DND-41 (cell line): ENCODE results near the gene PLCD1.

ENCODE experiments used
- ATAC-seq: fragments of 200-7000 bp; cut with Tn5 transposase; 3 replicates; pipeline ENCODE4 v1.9.1; 2021; ENCODE audit warnings: low read depth; ENCODE audit not compliant: insufficient read depth
- DNase-seq: peaks from one replicate; pipeline ENCODE4 v3.0.0-alpha.2; 2020
- H2AFZ ChIP-seq: 2 replicates; pipeline ENCODE4 v1.6.0; 2012; ENCODE audit warnings: low read depth, low read length
- H3K27ac ChIP-seq: 2 replicates; pipeline ENCODE4 v1.5.1; 2012; ENCODE audit warnings: low read length, inconsistent platforms
- H3K27me3 ChIP-seq: fragments of 200-600 bp; sonication (generic); 2 replicates; pipeline ENCODE4 v1.6.0; 2012; ENCODE audit warnings: low read length, mild to moderate bottlenecking, inconsistent platforms; ENCODE audit not compliant: insufficient read depth, poor library complexity
- H3K36me3 ChIP-seq: 2 replicates; pipeline ENCODE4 v1.5.1; 2012; ENCODE audit warnings: low read length, inconsistent platforms; ENCODE audit not compliant: insufficient read depth
- H3K4me1 ChIP-seq: 2 replicates; pipeline ENCODE4 v1.5.1; 2012; ENCODE audit warnings: mild to moderate bottlenecking, low read length; ENCODE audit not compliant: insufficient read depth
- H3K4me2 ChIP-seq: 2 replicates; pipeline ENCODE4 v1.6.0; 2012; ENCODE audit warnings: mild to moderate bottlenecking, moderate library complexity, low read length, inconsistent platforms; ENCODE audit not compliant: insufficient read depth
- H3K4me3 ChIP-seq, 2 experiments: fragments of 200-600 bp in 1 of 2; shearing (Covaris generic) in 1 of 2; 2 replicates each; pipeline ENCODE4 v1.5.1; 2012 to 2016; ENCODE audit warnings: inconsistent platforms in 2 of 2, low read length in 2 of 2, mild to moderate bottlenecking in 2 of 2, low read depth in 1 of 2, moderate library complexity in 1 of 2
- H3K79me2 ChIP-seq: 2 replicates; pipeline ENCODE4 v1.6.0; 2012; ENCODE audit warnings: low read length, inconsistent platforms; ENCODE audit not compliant: insufficient read depth
- H3K9ac ChIP-seq: 2 replicates; pipeline ENCODE4 v1.6.0; 2012; ENCODE audit warnings: low read depth, mild to moderate bottlenecking, inconsistent platforms, low read length, moderate library complexity
- H3K9me3 ChIP-seq: 2 replicates; pipeline ENCODE4 v1.5.1; 2012; ENCODE audit warnings: low read length, moderate library complexity, mild to moderate bottlenecking, inconsistent platforms; ENCODE audit not compliant: insufficient read depth, severe bottlenecking
- H4K20me1 ChIP-seq: 2 replicates; pipeline ENCODE4 v1.6.0; 2012; ENCODE audit warnings: low read length; ENCODE audit not compliant: insufficient read depth
- EZH2 ChIP-seq: IDR thresholded peaks from 3 replicates; pipeline ENCODE4 v1.6.1; 2012; ENCODE audit warnings: borderline replicate concordance, low read depth, mild to moderate bottlenecking, moderate library complexity, low read length, inconsistent platforms; ENCODE audit not compliant: severe bottlenecking
- TF ChIP-seq, protein P1 (sequence below): IDR thresholded peaks from 2 replicates; pipeline ENCODE4 v1.5.1; 2012; ENCODE audit warnings: borderline replicate concordance, low read length, moderate library complexity, mild to moderate bottlenecking; ENCODE audit not compliant: poor library complexity, severe bottlenecking; ENCODE audit errors: extremely low read depth

The PLCD1 gene

DNA sequence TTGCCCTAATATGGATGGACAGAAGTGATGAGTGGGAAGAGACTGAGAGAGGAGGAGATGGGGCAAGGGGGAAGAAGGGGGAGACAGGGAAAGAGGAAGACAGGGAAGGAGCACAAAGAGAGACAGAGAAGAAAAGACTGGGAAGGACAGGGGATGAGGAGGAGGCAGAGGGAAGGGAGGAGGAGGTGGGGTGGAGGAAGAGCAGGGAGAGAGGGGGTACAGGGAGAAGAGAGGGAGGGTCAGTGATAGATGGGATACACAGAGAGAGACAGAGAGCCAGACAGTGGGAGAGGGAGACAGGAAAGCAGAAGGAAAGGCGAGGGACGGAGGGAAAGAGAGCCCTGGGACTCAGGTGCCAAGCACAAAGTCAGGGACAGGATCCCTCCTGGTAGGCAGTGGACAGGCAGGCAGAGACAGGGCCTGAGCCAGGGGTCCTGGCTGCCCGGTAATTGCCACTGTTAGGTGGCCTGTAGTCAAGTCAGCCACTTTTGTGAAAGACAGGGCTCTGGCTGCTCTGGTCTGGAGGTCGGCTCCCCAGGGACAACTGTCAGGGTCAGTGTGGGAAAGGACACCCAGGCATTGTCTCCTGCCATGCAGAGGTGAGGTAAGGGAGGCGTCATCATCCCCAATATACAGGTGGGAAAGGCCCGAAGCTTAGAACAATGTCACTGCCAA lies 29.1 kb downstream of the PLCD1 start:
- Histone ChIP-seq H3K4me1 (peaks cover 11% of the 10 kb centered on the region), H3K36me3 (peaks cover 95% of the 10 kb centered on the region), H3K79me2 (peaks cover 5% of the 10 kb centered on the region), H3K9me3 (no peaks in the 10 kb centered on the region), H3K27me3 (no peaks in the 10 kb centered on the region), H3K9ac (no peak overlapping the region), H4K20me1 (peaks cover 22% of the 10 kb centered on the region), H3K4me3 (no peak overlapping the region), H3K27ac (no peak overlapping the region), H2AFZ (no peak overlapping the region), H3K4me2 (no peak overlapping the region)
- no peak for ATAC-seq
- DNase-seq, result no peak
- TF ChIP-seq, protein P1, sequence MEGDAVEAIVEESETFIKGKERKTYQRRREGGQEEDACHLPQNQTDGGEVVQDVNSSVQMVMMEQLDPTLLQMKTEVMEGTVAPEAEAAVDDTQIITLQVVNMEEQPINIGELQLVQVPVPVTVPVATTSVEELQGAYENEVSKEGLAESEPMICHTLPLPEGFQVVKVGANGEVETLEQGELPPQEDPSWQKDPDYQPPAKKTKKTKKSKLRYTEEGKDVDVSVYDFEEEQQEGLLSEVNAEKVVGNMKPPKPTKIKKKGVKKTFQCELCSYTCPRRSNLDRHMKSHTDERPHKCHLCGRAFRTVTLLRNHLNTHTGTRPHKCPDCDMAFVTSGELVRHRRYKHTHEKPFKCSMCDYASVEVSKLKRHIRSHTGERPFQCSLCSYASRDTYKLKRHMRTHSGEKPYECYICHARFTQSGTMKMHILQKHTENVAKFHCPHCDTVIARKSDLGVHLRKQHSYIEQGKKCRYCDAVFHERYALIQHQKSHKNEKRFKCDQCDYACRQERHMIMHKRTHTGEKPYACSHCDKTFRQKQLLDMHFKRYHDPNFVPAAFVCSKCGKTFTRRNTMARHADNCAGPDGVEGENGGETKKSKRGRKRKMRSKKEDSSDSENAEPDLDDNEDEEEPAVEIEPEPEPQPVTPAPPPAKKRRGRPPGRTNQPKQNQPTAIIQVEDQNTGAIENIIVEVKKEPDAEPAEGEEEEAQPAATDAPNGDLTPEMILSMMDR, result no peak
- TF ChIP-seq EZH2, result no peak

DNA sequence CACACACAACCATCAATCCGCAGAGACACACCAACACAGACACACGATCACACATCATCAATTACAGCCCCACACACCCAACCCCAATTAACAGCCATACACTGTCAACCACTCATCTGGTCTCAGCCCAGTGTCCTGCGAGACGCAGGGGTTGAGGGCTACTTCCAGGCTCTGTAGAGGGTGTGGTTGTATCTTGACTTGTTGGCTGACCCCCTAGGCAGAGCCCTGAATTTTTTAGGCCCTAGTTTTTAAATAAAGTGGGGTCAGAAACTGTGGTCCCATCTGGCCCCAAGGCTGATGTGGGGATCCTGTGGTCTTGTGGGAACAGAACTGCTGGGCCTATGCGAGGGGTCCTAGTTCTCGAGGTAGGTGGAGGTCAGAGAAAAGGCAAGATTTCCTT lies 29.6 kb downstream of the PLCD1 start:
- no peak overlapping the region for H3K4me2 ChIP-seq
- peaks cover 19% of the 10 kb centered on the region for H4K20me1 ChIP-seq
- no peak overlapping the region for H3K27ac ChIP-seq
- ATAC-seq (no peak), DNase-seq (no peak)
- TF ChIP-seq EZH2, result no peak
- TF ChIP-seq, protein P1, result no peak
- no peaks in the 10 kb centered on the region for H3K9me3 ChIP-seq
- no peak overlapping the region for H2AFZ ChIP-seq
- H3K4me3 ChIP-seq, result no peak overlapping the region
- H3K4me1 ChIP-seq, result peaks cover 17% of the 10 kb centered on the region
- peaks cover 92% of the 10 kb centered on the region for H3K36me3 ChIP-seq
- H3K27me3 ChIP-seq, result no peaks in the 10 kb centered on the region
- H3K9ac ChIP-seq, result no peak overlapping the region
- H3K79me2 ChIP-seq, result peaks cover 10% of the 10 kb centered on the region

DNA sequence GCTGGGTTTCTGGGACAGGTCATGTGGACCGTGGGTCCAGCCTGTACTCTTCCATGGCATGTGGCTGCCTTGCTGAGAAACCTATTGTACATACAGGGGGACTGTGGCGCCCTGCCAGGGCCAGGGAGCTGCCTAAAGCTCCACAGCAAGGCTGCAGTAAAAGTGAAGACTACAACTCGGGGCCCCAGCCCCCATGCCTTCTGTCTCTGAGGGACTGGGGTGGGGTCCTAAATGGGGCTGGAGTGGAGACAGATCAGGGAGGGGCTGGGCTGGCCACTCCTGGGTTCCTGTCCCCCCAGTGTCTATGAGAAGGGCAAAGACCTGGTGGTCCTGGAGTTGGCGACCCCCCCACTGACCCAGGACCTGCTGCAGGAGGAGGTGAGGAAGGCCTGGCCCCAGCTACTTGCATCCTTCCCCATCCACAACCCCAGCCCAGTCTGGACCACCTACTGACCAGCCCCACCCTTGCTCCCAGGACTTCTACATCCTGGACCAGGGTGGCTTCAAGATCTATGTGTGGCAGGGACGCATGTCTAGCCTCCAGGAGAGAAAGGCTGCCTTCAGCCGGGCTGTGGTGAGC lies 31.6 kb downstream of the PLCD1 start:
- no peak for TF ChIP-seq EZH2
- TF ChIP-seq, protein P1, result no peak
- Histone ChIP-seq H3K9ac (no peak overlapping the region), H3K36me3 (peaks cover 72% of the 10 kb centered on the region)

More for the DNA sequence above, 31.6 kb downstream of the PLCD1 start:
- H3K79me2 ChIP-seq, result peaks cover 18% of the 10 kb centered on the region
- no peaks in the 10 kb centered on the region for H3K27me3 ChIP-seq
- DNase-seq (no peak), ATAC-seq (no peak)
- H3K9me3 ChIP-seq, result no peaks in the 10 kb centered on the region
- no peak overlapping the region for H3K27ac ChIP-seq
- H2AFZ ChIP-seq, result no peak overlapping the region
- H3K4me3 ChIP-seq, result no peak overlapping the region
- no peak overlapping the region for H3K4me2 ChIP-seq
- 0 out of 2 replicates have a peak, but pooled peaks cover 5% of the 10 kb centered on the region for H4K20me1 ChIP-seq
- peaks cover 30% of the 10 kb centered on the region for H3K4me1 ChIP-seq
